Prostate gland (tissue), 2 donors: ENCODE measurements around the gene NR1D1.

Experiments
- POLR2A ChIP-seq: fragments of 450-650 bp; IDR thresholded peaks from one replicate; pipeline ENCODE4 v1.6.1; 2016; ENCODE audit warnings: antibody characterized with exemption, mild to moderate bottlenecking
- TF ChIP-seq, protein P1 (sequence below), 4 experiments: fragments of 200-600 bp in 2 of 4; fragments of 450-650 bp in 2 of 4; sonication (generic) in 2 of 4; IDR thresholded peaks; 1 replicate in 3 of 4; 2 replicates in 1 of 4; pipeline ENCODE4 v1.5.1; 2016 to 2019; ENCODE audit warnings: antibody characterized with exemption in 4 of 4, mild to moderate bottlenecking in 2 of 4, moderate library complexity in 2 of 4

DNA sequence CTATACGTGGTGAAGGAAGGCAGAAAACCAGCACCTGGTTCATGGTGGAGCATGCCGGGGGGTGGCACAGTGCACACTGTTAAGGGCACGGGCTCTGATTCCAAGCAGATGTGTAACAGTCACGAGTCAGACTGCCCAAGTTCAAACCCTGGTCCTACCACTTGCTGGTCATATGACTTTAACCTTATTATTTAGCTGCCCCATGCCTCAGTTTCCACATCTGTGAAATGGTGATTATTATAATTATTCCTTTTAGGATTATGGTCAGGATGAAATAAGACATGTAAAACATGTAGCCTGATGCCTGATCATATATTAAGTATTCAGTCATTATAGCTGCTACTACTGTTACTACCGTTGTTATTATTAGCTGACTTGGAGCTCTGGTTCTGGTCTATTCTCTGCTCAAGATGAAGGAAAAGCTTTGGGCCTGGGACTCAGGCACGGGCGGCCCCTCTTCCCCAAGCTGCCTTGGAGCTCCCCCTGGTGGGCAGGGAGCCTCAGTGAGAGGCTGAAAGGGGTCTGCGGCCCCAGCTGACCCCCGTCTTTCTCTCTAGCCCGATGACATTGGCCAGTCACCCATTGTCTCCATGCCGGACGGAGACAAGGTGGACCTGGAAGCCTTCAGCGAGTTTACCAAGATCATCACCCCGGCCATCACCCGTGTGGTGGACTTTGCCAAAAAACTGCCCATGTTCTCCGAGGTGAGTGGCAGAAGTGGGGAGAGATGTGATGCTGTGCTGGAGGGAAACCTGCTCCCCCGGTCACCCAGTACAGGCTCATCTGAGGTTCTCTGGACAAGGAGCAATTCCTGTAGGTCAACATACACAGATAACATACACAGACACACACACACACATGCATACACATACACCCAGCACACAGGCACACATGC, 14.0 kb downstream of the NR1D1 start:
- TF ChIP-seq, protein P1, sequence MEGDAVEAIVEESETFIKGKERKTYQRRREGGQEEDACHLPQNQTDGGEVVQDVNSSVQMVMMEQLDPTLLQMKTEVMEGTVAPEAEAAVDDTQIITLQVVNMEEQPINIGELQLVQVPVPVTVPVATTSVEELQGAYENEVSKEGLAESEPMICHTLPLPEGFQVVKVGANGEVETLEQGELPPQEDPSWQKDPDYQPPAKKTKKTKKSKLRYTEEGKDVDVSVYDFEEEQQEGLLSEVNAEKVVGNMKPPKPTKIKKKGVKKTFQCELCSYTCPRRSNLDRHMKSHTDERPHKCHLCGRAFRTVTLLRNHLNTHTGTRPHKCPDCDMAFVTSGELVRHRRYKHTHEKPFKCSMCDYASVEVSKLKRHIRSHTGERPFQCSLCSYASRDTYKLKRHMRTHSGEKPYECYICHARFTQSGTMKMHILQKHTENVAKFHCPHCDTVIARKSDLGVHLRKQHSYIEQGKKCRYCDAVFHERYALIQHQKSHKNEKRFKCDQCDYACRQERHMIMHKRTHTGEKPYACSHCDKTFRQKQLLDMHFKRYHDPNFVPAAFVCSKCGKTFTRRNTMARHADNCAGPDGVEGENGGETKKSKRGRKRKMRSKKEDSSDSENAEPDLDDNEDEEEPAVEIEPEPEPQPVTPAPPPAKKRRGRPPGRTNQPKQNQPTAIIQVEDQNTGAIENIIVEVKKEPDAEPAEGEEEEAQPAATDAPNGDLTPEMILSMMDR (IDR thresholded peaks at IDR 0.05): peak; percentile 64 to 91 (median 78)
- TF ChIP-seq POLR2A: no peak
